Renal cortical epithelial cell (primary cell): ENCODE data around the gene TIPIN. TPM values are rescaled to one million over a fixed set of nuclear protein-coding genes. Genes with fewer than 3 reads are reported as not detected.
"Not testable (repeated sequence)": the region's sequence is repeated elsewhere in the genome, so short reads cannot be mapped to it uniquely, and the experiment has no call there.

Experiments
- DNase-seq: peaks from one replicate; pipeline ENCODE4 v3.0.0-alpha.2; 2011; ENCODE audit warnings: low read depth
- total RNA-seq: library from RNA; depleted of rRNA; stranded (reverse); fragments of >200 nt; gene quantifications from 2 replicates; pipeline ENCODE4 v1.2.3, GENCODE V29; 2014

The TIPIN gene
- total RNA-seq, 1 donor from 2014 or later, result 8.7 TPM

DNA sequence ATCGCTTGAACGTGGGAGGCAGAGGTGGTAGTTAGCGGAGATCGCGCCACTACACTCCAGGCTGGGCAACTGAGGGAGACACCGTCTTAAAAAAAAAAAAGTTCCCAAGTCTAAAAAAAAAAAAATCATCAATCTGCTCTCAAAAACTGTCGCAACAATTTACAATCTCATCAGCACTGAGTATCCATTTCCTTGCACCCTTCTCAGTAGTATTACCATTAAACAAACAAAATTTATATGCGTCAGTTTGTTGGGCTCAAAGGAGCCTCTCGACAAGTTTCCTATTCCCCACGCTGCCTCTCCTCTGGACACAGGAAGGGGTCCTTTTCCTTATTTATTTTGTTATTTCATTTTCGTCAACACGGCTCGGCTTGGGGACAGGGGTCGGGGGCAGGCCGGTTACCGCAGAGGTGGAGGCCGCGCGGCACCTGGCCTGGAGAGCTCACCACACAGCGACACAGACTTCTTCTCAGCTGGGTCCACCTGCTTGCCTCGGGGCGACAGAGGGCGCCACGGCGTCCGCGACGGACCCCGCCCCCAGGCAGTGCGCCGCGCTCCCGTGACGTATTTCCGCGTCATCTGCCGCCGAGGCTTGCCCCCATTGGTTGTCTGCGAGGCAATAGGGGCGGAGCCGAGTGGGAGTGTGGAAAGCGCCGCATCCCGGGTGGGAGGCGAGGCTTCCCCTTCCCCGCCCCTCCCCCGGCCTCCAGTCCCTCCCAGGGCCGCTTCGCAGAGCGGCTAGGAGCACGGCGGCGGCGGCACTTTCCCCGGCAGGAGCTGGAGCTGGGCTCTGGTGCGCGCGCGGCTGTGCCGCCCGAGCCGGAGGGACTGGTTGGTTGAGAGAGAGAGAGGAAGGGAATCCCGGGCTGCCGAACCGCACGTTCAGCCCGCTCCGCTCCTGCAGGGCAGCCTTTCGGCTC is 30.0 kb upstream of the TIPIN start, which contains the start of gene MAP2K1:
Gene MAP2K1, plus strand, starts transcription at position 709 of the 920 bp plus-strand sequence. CDS start 436 bp downstream, outside the sequence.
- peak; percentile 87 for DNase-seq

- not testable (repeated sequence) for DNase-seq
These were observed 24.9 kb upstream of the TIPIN start for GRCh38 chr15:66381376-66381775.

DNA sequence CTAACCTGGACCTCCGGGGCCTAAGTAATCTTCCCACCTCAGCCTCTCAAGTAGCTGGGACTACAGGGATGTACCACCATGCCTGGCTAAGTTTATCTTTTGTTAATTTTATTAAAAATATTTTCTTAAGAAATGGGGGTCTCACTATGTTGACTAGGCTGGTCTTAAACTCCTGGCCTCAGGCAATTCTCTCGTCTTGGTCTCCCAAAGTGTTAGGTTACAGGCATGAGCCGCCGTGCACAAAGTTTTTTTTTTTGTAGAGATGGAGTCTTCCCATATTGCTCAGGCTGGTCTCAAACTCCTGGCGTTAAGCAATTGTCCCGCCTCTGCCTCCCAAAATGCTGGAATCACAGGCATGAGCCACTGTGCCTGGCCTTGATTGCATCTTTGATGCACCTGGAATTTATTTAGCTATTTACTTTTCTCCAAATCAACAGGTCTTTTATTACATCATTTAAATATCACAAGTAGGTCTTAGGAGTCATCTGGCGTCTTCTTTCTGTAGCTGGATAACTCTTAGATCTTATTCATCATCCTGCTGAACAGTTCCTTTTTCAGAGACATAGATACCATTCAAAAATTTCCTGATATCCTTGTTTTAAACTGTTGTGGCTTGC is 22.4 kb upstream of the TIPIN start:
- no peak for DNase-seq

DNA sequence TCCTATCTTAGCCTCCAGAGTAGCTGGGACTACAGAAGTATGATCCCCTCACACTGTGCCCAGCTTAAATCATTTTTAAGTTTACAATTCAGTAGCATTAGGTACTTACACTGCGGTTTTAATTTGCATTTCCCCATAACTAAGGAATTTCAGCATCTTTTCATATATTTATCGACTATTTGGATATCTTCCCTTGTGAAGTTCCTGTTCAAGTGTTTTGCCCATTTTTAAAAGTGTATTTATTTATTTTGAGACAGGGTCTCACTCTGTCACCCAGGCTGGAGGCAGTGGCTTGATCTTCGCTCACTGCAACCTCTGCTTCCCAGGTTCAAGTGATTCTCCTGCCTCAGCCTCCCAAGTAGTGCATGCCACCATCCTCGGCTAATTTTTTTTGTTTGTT is 17.7 kb upstream of the TIPIN start:
- no peak for DNase-seq

- peak; percentile 48 for DNase-seq
These were observed 13.5 kb upstream of the TIPIN start for GRCh38 chr15:66369773-66370651.

DNA sequence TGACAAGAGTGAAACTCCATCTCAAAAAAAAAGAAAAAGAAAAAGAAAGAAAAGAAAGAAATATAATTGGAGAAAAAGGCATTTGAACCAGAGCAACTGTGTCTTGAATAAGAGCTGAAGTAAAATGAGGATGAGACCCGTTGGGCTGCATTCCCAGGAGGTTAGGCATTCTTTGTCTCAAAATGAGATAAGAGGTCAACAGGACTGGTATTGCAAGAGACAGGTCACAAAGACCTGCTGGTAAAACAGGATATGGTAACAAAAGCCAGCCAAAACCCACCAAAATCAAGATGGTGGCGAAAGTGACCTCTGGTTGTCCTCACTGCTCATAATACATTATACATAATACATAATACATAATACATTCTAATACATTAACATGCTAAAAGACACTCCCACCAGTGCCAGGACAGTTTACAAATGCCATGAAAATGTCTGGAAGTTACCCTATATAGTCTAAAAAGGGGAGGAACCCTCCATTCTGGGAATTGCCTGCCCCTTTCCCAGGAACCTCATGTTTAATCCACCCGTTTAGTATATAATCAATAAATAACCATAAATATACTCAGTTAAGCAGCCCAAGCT is 8.6 kb upstream of the TIPIN start:
- DNase-seq, result no peak

DNA sequence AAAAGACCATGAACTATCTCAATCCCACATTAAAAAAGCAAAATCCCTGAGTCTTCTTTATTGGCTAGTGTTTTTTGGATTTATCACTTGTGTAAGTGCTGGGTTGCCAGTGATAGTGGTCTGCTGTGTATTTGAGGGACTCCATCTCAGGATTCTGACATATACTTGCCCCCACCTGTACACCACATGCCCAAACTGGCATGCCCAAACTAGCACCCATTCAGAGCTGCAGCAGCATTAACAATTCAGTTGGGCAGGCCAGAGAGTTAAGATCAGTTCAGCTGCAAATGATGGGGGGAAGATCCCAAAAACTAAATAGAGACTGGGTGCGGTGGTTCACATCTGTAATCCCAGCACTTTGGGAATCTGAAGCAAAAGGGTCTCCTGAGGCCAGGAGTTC is 6.3 kb upstream of the TIPIN start:
- no peak for DNase-seq

GRCh38 chr15:66361745-66362460 is 5.4 kb upstream of the TIPIN start:
- DNase-seq, result not testable (repeated sequence)

GRCh38 chr15:66359740-66360139 is 3.3 kb upstream of the TIPIN start:
- DNase-seq, result peak; percentile 38

GRCh38 chr15:66356077-66356358 is 467 bp downstream of the TIPIN start:
- DNase-seq, result no peak

DNA sequence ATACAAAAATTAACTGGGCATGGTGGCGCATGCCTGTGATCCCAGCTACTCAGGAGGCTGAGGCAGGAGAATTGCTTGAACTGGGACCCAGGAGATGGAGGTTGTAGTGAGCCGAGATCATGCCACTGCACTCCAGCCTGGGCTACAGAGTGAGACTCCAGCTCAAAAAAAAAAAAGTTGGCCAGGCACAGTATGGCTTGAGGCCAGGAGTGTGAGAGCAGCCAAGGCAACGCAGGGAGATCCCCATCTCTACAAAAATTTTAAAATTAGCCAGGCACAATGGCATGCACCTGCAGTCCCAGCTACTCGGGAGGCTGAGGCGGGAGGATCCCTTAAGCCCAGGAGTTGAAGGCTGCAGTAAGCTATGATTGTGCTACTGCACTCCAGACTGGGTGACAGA is 8.0 kb downstream of the TIPIN start:
- DNase-seq, result not testable (repeated sequence)

- DNase-seq, result no peak
These were observed 27.7 kb downstream of the TIPIN start for GRCh38 chr15:66328771-66329170.

GRCh38 chr15:66327736-66328135 is 28.7 kb downstream of the TIPIN start:
- DNase-seq, result no peak

GRCh38 chr15:66326051-66326450 is 30.4 kb downstream of the TIPIN start:
- no peak for DNase-seq

- DNase-seq, result no peak
These were observed 33.1 kb downstream of the TIPIN start for GRCh38 chr15:66323312-66323928.

- DNase-seq, result no peak
These were observed 44.3 kb downstream of the TIPIN start for GRCh38 chr15:66312144-66312543.

GRCh38 chr15:66310786-66311185 is 45.7 kb downstream of the TIPIN start:
- no peak for DNase-seq

GRCh38 chr15:66309828-66310227 is 46.7 kb downstream of the TIPIN start:
- no peak for DNase-seq

GRCh38 chr15:66308531-66308930 is 48.0 kb downstream of the TIPIN start:
- no peak for DNase-seq

DNA sequence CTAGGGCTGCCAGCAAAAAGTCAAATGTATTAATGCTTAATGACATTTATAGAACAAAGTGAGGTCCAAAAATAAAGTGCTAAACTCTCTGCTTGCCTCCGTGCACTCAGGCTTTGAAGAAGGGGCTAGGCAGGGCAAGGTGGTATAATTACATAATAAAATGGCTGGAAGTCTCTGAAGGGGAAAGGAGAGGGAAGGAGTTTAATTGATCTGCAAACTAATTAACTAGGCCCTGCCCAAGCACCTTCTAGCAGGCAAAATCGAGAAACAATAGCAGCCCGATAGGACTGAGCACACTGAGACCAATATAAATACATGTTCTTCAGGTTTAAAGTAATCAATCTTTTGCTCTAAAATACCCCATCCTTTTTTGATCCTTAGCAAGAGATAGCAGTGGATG is 50.1 kb downstream of the TIPIN start:
- no peak for DNase-seq

GRCh38 chr15:66304425-66304824 is 52.1 kb downstream of the TIPIN start:
- not testable (repeated sequence) for DNase-seq
